Measurements from ENCODE around the gene REXO1.

DNA sequence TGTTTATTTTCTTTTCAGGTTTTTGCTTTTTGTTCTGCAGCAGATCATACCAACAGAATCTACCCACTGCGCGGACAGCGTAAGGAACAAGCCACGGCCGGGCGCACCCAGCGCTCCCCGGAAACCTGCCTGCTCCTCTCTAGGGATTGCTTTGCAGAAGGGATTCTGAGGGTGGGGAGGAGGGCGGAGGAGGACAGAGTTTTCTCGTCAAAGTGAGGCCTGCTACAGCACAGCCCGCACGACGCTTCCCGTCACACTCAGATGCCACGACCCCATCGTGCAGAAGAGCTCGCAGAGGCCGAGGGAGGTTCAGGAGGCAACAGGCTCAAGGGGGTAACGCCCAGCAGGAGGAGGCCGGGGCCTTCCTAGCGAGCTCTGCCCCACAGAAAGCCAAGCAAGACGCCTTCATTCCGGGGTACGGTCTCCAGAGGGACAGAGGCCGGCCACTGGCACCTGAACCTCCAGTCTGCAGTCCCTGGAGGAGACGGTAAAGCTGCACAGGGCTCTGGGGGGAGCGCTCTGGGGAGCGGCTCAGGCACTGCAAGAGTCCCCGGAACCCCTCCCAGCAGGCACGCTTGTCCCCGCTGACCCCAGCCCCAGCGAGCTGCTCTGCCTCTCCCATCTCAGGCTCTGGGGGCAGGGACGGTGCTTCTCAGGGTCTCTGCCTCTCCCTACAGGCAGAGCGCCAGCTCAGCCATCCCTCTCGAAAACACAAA is 6.9 kb downstream of the REXO1 start:
- TF ChIP-seq, protein P1, sequence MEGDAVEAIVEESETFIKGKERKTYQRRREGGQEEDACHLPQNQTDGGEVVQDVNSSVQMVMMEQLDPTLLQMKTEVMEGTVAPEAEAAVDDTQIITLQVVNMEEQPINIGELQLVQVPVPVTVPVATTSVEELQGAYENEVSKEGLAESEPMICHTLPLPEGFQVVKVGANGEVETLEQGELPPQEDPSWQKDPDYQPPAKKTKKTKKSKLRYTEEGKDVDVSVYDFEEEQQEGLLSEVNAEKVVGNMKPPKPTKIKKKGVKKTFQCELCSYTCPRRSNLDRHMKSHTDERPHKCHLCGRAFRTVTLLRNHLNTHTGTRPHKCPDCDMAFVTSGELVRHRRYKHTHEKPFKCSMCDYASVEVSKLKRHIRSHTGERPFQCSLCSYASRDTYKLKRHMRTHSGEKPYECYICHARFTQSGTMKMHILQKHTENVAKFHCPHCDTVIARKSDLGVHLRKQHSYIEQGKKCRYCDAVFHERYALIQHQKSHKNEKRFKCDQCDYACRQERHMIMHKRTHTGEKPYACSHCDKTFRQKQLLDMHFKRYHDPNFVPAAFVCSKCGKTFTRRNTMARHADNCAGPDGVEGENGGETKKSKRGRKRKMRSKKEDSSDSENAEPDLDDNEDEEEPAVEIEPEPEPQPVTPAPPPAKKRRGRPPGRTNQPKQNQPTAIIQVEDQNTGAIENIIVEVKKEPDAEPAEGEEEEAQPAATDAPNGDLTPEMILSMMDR (IDR thresholded peaks at IDR 0.05 in 2 of 3, conservative IDR thresholded peaks at IDR 0.05 in 1 of 3; ENCODE audit: borderline replicate concordance in 1 of 3, insufficient read depth in 1 of 3, low read depth in 2 of 3, low read length in 2 of 3), result no peak
- no peak for TF ChIP-seq RAD21 (IDR thresholded peaks at IDR 0.05; ENCODE audit: low read depth)
